CD4-positive, alpha-beta T cell treated with Interleukin-15 for 1 hour (primary cell): Measurements from ENCODE around the gene TGM1.
"Not testable (repeated sequence)": the region's sequence is repeated elsewhere in the genome, so short reads cannot be mapped to it uniquely, and the experiment has no call there.

Source experiments
- DNase-seq: peaks from one replicate; pipeline ENCODE4 v3.0.0-alpha.2; 2020

Gene TGM1

DNA sequence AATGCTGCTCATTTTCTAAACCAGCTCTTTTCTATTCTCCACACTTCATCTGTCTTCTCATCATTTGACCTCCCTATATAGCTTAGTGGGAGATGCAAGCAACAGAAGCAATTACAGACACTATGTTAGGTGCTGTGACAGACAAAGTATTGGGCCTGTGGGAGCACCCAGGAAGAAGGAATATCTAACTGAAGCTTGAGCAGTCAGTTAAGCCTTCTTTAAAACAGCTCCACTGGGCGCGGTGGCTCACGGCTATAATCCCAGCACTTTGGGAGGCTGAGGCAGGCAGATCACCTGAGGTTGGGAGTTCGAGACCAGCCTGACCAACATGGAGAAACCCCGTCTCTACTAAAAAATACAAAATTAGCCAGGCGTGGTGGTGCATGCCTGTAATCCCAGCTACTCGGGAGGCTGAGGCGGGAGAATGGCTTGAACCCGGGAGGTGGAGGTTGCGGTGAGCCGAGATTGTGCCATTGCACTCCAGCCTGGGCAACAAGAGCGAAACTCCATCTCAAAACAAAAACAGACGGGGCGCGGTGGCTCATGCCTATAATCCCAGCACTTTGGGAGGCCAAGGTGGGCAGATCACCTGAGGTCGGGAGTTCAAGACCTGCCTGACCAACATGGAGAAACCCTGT, 59.6 kb downstream of the TGM1 start:
- DNase-seq = not testable (repeated sequence)

DNA sequence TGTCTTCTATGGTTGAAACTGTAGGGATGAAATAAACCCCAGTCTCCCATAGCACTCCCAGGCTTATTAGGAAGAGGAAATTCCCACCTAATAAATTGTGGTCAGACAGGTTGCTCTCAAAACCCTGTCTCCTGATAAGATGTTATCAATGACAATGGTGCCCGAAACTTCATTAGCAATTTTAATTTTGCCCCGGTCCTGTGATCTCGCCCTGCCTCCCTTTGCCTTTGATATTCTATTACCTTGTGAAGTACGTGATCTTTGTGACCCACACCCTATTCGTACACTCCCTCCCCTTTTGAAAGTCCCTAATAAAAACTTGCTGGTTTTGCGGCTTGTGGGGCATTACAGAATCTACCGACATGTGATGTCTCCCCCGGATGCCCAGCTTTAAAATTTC, 60.4 kb downstream of the TGM1 start:
- not testable (repeated sequence) for DNase-seq
